Measurements from ENCODE around the gene OPTN.
"Not testable (repeated sequence)": the region's sequence is repeated elsewhere in the genome, so short reads cannot be mapped to it uniquely, and the experiment has no call there.

OPTN gene

GRCh38 chr10:13078912-13079775 is 20.8 kb upstream of the OPTN start:
- H3K4me3 ChIP-seq (replicated peaks; ENCODE audit: low read depth, low read length): no peak overlapping the region
- TF ChIP-seq CTCF (IDR thresholded peaks at IDR 0.05; ENCODE audit: low read depth, low read length, missing control alignments): no peak
- no peak for DNase-seq (ENCODE audit: extremely low read depth, low read depth)

- DNase-seq (ENCODE audit: extremely low read depth, low read depth): no peak
- H3K4me3 ChIP-seq (replicated peaks; ENCODE audit: low read depth, low read length): no peak overlapping the region
- TF ChIP-seq CTCF (IDR thresholded peaks at IDR 0.05; ENCODE audit: low read depth, low read length, missing control alignments): no peak
Observed at GRCh38 chr10:13079776-13080050, 20.2 kb upstream of the OPTN start.

DNA sequence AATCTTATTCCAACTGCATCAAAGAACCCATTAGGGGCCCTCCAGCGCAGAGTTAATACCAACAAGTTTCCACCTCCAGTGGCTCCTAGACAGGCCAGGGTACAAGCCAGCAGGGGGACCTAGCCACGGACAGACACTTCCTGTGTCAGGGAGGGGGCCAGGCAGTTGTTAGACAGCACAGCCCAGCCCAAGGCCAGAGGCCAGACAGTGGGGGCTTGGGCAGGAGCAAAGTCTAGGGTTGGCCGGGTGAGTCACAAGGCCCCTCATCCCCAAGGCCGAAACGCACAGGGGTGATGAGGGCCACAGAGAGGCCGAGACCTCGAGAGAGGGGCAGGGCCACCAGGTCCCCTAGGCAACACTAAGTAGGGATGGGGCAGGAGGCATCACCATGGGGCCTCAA is 19.3 kb upstream of the OPTN start:
- H3K4me3 ChIP-seq (replicated peaks; ENCODE audit: low read depth, low read length): no peak overlapping the region
- DNase-seq (ENCODE audit: extremely low read depth, low read depth): no peak
- TF ChIP-seq CTCF (IDR thresholded peaks at IDR 0.05; ENCODE audit: low read depth, low read length, missing control alignments): no peak

GRCh38 chr10:13083700-13084099 is 16.3 kb upstream of the OPTN start:
- DNase-seq (ENCODE audit: extremely low read depth, low read depth); H3K4me3 ChIP-seq (replicated peaks; ENCODE audit: low read depth, low read length): not testable (repeated sequence)

DNA sequence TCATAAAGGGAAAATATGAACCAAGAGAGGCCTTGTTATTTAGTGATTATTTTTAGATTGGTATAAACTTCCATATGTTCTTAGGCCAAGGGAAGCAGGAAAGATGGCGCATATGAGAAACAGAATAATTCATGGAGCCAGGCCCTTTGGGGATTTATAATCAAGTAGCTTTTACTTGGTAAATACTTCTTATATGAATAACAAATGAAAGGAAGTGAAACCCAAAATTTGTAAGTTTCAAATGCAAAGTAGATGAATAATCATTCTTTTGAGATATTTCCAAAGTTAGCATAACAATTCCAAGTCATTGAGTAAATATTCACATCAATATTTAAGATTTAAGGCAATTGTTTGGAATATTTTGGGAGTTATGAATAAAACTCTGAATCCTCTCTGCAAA is 13.9 kb upstream of the OPTN start:
- no peak for TF ChIP-seq CTCF (IDR thresholded peaks at IDR 0.05; ENCODE audit: low read depth, low read length, missing control alignments)
- DNase-seq (ENCODE audit: extremely low read depth, low read depth): no peak
- H3K4me3 ChIP-seq (replicated peaks; ENCODE audit: low read depth, low read length): no peak overlapping the region

- no peak overlapping the region for H3K4me3 ChIP-seq (replicated peaks; ENCODE audit: low read depth, low read length)
- no peak for DNase-seq (ENCODE audit: extremely low read depth, low read depth)
- no peak for TF ChIP-seq CTCF (IDR thresholded peaks at IDR 0.05; ENCODE audit: low read depth, low read length, missing control alignments)
Observed at GRCh38 chr10:13087601-13087985, 12.4 kb upstream of the OPTN start.

DNA sequence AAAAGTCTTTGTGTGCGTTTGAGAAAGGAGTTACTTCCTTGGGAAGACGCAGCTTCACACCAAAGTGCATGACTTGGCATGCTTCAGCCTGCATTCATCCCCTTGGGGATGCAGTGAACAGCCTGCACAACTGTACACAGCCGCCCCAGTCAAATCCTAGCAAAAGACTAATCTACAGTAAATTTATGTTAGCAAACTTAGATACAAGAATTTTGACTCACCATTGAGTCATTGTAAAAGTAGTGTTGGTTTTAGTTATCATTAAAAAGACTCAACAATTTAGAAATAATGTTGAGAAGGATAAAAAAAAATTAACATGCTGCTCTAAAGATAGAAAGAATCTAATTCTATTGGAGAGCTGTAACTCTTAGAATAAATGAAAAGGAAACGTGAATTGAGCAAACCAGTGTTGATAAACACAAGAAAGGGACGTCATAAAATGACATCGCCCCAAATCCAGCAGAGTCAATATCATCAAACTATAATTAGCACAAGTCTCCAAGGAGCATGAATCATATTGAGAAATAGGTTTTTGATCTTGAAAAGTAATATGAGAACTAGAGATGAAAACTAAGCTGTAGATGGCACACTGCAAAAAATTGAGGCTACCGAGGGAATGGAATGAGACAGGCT is 11.9 kb upstream of the OPTN start:
- no peak overlapping the region for H3K4me3 ChIP-seq (replicated peaks; ENCODE audit: low read depth, low read length)
- TF ChIP-seq CTCF (IDR thresholded peaks at IDR 0.05; ENCODE audit: low read depth, low read length, missing control alignments): no peak
- DNase-seq (ENCODE audit: extremely low read depth, low read depth): no peak
